Measurements from ENCODE around the gene ABLIM2.

Gene ABLIM2

GRCh38 chr4:8132947-8133705, 25.5 kb downstream of the ABLIM2 start:
- no peak for TF ChIP-seq JUND (IDR thresholded peaks at IDR 0.05; ENCODE audit: low read depth)
- DNase-seq (ENCODE audit: low read depth in 1 of 2, low spot score in 1 of 2): no peak
- in situ Hi-C loops (cut with HindIII; ENCODE audit: low pct_unique_long_range_greater_than_20kb, low sequenced_read_pairs): no loop called here

- in situ Hi-C loops (cut with HindIII; ENCODE audit: low pct_unique_long_range_greater_than_20kb, low sequenced_read_pairs): no loop called here
- no peak for DNase-seq (ENCODE audit: low read depth in 1 of 2, low spot score in 1 of 2)
- no peak for TF ChIP-seq JUND (IDR thresholded peaks at IDR 0.05; ENCODE audit: low read depth)
Observed at GRCh38 chr4:8132400-8132799, 26.2 kb downstream of the ABLIM2 start.

GRCh38 chr4:8131826-8132225, 26.8 kb downstream of the ABLIM2 start:
- no peak for TF ChIP-seq JUND (IDR thresholded peaks at IDR 0.05; ENCODE audit: low read depth)
- DNase-seq (ENCODE audit: low read depth in 1 of 2, low spot score in 1 of 2): no peak

GRCh38 chr4:8131210-8131609, 27.4 kb downstream of the ABLIM2 start:
- no peak for DNase-seq (ENCODE audit: low read depth in 1 of 2, low spot score in 1 of 2)
- in situ Hi-C loops (cut with HindIII; ENCODE audit: low pct_unique_long_range_greater_than_20kb, low sequenced_read_pairs): no loop called here
- TF ChIP-seq JUND (IDR thresholded peaks at IDR 0.05; ENCODE audit: low read depth): no peak

More at GRCh38 chr4:8131826-8132225, 26.8 kb downstream of the ABLIM2 start:
- in situ Hi-C loops (cut with HindIII; ENCODE audit: low pct_unique_long_range_greater_than_20kb, low sequenced_read_pairs): no loop called here

- in situ Hi-C loops (cut with HindIII; ENCODE audit: low pct_unique_long_range_greater_than_20kb, low sequenced_read_pairs): no loop called here
- TF ChIP-seq JUND (IDR thresholded peaks at IDR 0.05; ENCODE audit: low read depth): no peak
- no peak for DNase-seq (ENCODE audit: low read depth in 1 of 2, low spot score in 1 of 2)
Observed at GRCh38 chr4:8130346-8131066, 28.1 kb downstream of the ABLIM2 start.

GRCh38 chr4:8129785-8130184, 28.8 kb downstream of the ABLIM2 start:
- no peak for TF ChIP-seq JUND (IDR thresholded peaks at IDR 0.05; ENCODE audit: low read depth)
- in situ Hi-C loops (cut with HindIII; ENCODE audit: low pct_unique_long_range_greater_than_20kb, low sequenced_read_pairs): no loop called here
- no peak for DNase-seq (ENCODE audit: low read depth in 1 of 2, low spot score in 1 of 2)

- DNase-seq (ENCODE audit: low read depth in 1 of 2, low spot score in 1 of 2): no peak
- TF ChIP-seq JUND (IDR thresholded peaks at IDR 0.05; ENCODE audit: low read depth): no peak
- in situ Hi-C loops (cut with HindIII; ENCODE audit: low pct_unique_long_range_greater_than_20kb, low sequenced_read_pairs): no loop called here
Observed at GRCh38 chr4:8129136-8129535, 29.5 kb downstream of the ABLIM2 start.

GRCh38 chr4:8128100-8128856, 30.3 kb downstream of the ABLIM2 start:
- no peak for TF ChIP-seq JUND (IDR thresholded peaks at IDR 0.05; ENCODE audit: low read depth)
- in situ Hi-C loops (cut with HindIII; ENCODE audit: low pct_unique_long_range_greater_than_20kb, low sequenced_read_pairs): no loop called here
- peak in 1 of 2 experiments; percentile 12 for DNase-seq (ENCODE audit: low read depth in 1 of 2, low spot score in 1 of 2)

- DNase-seq (ENCODE audit: low read depth in 1 of 2, low spot score in 1 of 2): no peak
- TF ChIP-seq JUND (IDR thresholded peaks at IDR 0.05; ENCODE audit: low read depth): no peak
- in situ Hi-C loops (cut with HindIII; ENCODE audit: low pct_unique_long_range_greater_than_20kb, low sequenced_read_pairs): no loop called here
Observed at GRCh38 chr4:8127051-8127826, 31.4 kb downstream of the ABLIM2 start.

- in situ Hi-C loops (cut with HindIII; ENCODE audit: low pct_unique_long_range_greater_than_20kb, low sequenced_read_pairs): no loop called here
- no peak for DNase-seq (ENCODE audit: low read depth in 1 of 2, low spot score in 1 of 2)
- TF ChIP-seq JUND (IDR thresholded peaks at IDR 0.05; ENCODE audit: low read depth): no peak
Observed at GRCh38 chr4:8126523-8126922, 32.1 kb downstream of the ABLIM2 start.

GRCh38 chr4:8125526-8126056, 33.0 kb downstream of the ABLIM2 start:
- no peak for DNase-seq (ENCODE audit: low read depth in 1 of 2, low spot score in 1 of 2)
- in situ Hi-C loops (cut with HindIII; ENCODE audit: low pct_unique_long_range_greater_than_20kb, low sequenced_read_pairs): no loop called here
- TF ChIP-seq JUND (IDR thresholded peaks at IDR 0.05; ENCODE audit: low read depth): no peak

- no peak for DNase-seq (ENCODE audit: low read depth in 1 of 2, low spot score in 1 of 2)
- in situ Hi-C loops (cut with HindIII; ENCODE audit: low pct_unique_long_range_greater_than_20kb, low sequenced_read_pairs): no loop called here
- no peak for TF ChIP-seq JUND (IDR thresholded peaks at IDR 0.05; ENCODE audit: low read depth)
Observed at GRCh38 chr4:8123870-8124269, 34.7 kb downstream of the ABLIM2 start.

Measured in T47D (cell line).